SK-N-MC (cell line): ENCODE measurements around the gene VIPR2.

ENCODE experiments used
- EZH2 ChIP-seq: fragments of 200-600 bp; sonication (generic); IDR thresholded peaks from one replicate; pipeline ENCODE4 v1.6.1; 2017; ENCODE audit warnings: antibody characterized with exemption
- FOXP2 ChIP-seq: optimal IDR thresholded peaks from 2 replicates; pipeline ENCODE3; 2011; ENCODE audit warnings: mild to moderate bottlenecking, moderate library complexity; ENCODE audit not compliant: insufficient read depth; ENCODE audit errors: extremely low read length, control extremely low read depth
- POLR2AphosphoS5 ChIP-seq: IDR thresholded peaks from 2 replicates; pipeline ENCODE4 v1.6.1; 2012; ENCODE audit warnings: mild to moderate bottlenecking, low read depth, low read length, borderline replicate concordance

GRCh38 chr7:159067576-159068487, 76.8 kb downstream of the VIPR2 start:
- TF ChIP-seq POLR2AphosphoS5 (no peak), EZH2 (no peak), FOXP2 (no peak)
